GM12892 (cell line): ENCODE results near the gene TIAM1.

Source experiments
- DNase-seq: peaks from one replicate; pipeline ENCODE4 v3.0.0; 2011; ENCODE audit not compliant: insufficient read length
- FAIRE-seq: peaks from 2 replicates; lab custom pipeline; 2011; peaks lifted over from hg19 to GRCh38; lab: Jason Lieb, UNC
- POLR2A ChIP-seq: IDR thresholded peaks from 2 replicates; pipeline ENCODE4 v1.6.1; 2011; ENCODE audit warnings: low read depth, low read length, control low read depth
- POLR2AphosphoS5 ChIP-seq: IDR thresholded peaks from 2 replicates; pipeline ENCODE4 v1.6.1; 2011; ENCODE audit warnings: low read depth, low read length, control low read depth
- TAF1 ChIP-seq: IDR thresholded peaks from 2 replicates; pipeline ENCODE4 v1.6.1; 2011; ENCODE audit warnings: low read depth, mild to moderate bottlenecking, control low read depth, low read length, borderline replicate concordance

Gene TIAM1

DNA sequence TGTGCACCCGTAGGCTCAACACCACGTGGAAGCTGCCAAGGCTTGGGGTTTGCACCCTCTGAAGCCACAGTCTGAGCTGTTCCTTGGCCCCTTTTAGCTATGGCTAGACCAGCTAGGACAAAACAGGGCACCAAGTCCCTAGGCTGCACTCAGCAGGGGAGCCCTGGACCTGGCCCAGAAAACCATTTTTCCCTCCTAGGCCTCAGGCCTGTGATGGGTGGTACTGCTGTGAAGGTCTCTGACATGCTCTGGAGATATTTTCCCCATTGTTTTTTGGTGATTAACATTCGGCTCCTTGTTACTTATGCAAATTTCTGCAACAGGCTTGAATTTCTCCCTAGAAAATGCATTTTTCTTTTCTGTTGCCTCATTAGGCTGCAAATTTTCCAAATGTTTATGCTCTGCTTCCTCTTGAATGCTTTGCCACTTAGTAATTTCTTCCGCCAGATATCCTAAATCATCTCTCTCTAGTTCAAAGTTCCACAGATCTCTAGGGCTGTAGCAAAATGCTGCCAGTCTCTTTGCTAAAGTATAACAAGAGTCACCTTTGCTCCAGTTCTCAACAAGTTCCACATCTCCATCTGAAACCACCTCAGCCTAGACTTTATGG lies 236.8 kb downstream of the TIAM1 start:
- FAIRE-seq (no peak), DNase-seq (no peak)
- TF ChIP-seq POLR2A (no peak), POLR2AphosphoS5 (no peak), TAF1 (no peak)

DNA sequence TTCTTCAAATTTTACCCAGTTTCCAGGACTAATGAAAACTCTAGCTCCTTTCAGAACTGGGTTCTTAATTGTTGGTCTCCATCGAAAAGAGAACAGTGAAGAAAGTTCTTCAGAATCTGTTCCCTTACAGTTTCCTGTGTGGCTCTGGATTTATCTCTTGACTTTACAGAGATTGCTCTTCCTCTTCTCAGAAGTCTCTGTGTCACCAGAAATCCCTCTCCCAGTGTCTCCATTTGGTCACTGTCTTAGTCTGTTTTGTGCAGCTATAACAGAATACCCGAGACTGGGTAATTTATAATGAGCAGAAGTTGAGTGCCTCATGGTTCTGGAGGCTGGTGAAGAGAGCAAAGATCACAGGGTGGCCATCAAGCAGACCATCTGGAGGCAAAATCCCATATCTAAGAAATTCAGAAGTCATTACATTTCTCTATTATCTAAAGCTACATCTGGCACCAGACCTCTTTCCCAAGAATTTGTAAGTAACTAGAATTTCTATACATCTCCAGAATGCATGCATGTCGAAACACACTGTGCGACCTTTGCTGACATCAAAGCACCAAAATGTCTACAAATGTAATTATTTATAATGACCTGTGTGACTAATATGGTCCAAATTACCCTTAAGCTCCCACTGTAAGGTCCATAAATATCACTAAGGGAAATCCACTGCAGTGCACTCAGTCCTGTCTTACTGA lies 240.3 kb downstream of the TIAM1 start:
- no peak for TF ChIP-seq TAF1
- TF ChIP-seq POLR2AphosphoS5, result no peak
- TF ChIP-seq POLR2A, result no peak
- FAIRE-seq, result no peak
- no peak for DNase-seq

DNA sequence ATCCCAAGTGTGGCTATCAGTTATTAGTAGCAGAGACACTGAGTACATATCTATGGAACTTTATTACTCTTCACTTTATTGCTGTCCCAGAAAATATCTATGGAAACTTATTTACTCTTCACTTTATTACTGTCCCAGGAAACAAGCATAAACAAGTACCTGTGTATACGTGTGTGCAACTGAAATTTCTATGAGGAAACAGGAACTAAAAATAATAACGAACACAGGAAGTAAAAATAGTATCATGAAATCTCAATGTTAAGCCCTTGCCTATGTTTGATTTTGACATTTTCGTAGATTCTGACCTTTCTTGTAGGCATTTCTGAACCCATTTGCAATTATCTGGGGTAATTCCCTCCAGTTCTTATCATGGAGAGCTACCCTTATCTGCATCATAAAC lies 240.9 kb downstream of the TIAM1 start:
- DNase-seq (no peak), FAIRE-seq (peak; percentile 56)
- TF ChIP-seq TAF1 (no peak), POLR2AphosphoS5 (no peak), POLR2A (no peak)

DNA sequence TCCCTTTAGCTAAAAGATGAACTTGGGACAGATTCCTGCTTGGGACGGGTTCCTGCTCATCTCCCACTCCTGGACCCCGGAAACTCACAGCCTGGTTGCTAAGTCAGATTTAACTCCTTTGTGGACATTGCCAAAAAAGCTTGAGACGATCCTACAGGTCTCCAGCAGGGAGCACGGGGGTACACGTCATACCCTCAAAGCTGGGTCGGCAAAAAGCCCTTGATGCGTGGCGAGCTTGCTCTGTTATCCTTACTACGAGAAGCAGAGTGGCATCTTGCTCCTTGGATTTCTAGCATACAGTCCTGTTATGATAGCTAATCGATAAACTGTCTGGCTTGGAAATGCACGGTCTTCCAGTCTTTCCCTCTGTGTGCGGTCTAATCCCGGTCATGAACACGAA lies 244.9 kb downstream of the TIAM1 start:
- DNase-seq (no peak), FAIRE-seq (no peak)
- TF ChIP-seq POLR2AphosphoS5 (no peak), POLR2A (no peak), TAF1 (no peak)

DNA sequence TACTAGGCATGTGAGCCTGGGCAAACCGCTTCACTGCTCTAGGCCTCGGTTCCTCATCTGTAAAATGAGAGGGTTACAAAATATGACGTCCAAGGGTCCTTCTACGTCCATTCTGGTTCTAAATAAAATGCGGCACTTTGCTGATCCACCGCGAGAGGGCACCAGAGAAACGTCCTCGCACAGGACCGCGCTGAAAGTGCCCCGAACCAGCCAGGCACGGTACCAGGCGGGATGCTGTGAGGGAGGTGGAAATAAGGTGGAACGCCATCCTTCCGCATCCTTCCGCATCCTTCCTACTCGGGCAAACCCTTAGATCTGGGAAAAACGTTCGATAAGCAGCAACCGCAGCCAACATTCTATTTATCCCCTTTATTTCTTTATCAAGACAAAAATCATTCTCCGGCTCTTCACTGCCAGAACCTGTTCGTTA lies 245.5 kb downstream of the TIAM1 start:
- TF ChIP-seq POLR2A, result no peak
- no peak for TF ChIP-seq POLR2AphosphoS5
- no peak for TF ChIP-seq TAF1
- DNase-seq (peak; percentile 24), FAIRE-seq (peak; percentile 95)

DNA sequence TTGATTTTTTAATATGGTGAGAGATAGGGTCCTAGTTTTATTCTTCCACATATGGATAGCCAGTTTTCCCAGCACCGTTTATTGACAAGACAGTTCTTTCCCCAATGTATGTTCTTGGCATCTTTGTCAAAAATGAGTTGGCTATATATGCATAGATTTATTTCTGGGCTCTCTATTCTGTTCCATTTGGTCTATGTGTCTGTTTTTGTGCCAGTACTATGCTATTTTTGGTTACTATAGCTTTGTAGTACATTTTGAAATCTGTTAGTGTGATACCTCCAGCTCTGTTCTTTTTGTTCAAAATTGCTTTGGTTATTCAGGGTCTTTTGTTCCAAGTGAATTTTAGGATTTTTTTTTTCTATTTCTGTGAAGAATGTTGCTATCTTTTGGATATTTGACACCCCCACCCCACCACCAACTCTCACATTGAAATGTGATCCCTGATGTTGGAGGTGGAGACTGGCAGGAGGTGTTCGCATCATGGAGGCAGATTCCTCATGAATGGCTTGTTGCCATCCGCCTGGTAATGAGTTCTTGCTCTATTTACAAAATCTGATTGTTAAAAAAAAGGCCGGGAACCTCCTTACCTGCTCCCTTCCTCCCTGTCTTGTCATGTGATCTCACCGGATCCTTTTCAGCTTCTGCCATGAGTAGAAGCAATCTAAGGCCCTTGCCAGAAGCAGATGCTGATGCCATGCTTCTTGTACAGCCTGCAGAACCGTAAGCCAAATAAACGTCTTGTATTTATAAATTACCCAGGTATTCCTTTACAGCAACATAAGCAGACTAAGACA lies 251.0 kb downstream of the TIAM1 start:
- no peak for TF ChIP-seq POLR2AphosphoS5
- TF ChIP-seq POLR2A, result no peak
- TF ChIP-seq TAF1, result no peak
- FAIRE-seq (no peak), DNase-seq (no peak)

DNA sequence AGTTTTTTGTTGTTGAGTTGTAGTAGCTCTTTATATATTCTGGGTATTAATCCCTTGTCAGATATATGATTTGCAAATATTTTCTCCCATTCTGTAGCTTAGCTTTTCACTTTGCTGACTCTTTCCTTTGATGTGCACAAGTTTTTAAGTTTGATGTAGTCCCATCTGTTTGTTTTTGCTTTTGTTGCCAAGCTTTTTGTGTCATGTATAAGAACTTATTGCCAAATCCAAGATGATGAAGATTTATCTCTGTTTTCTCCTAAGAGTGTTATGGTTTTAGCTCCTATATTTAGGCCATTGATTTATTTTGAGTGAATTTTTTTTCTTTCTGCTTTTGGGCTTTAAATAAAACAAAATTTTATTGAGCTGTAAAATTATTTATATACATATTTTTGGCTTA lies 253.7 kb downstream of the TIAM1 start:
- no peak for TF ChIP-seq POLR2A
- no peak for TF ChIP-seq POLR2AphosphoS5
- TF ChIP-seq TAF1, result no peak
- DNase-seq, result no peak
- no peak for FAIRE-seq

DNA sequence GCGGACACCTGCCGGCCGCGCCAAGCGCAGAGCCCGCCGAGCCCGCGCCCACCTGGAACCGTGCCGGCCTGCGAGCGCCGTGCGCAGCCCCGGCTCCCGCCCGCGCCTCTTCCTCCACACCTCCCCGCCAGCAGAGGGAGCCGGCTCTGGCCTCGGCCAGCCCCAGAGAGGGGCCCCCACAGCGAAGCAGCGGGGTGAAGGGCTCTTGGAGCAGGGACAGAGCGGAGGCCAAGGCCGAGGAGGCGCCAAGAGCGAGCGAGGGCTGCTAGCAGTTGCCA lies 255.6 kb downstream of the TIAM1 start:
- no peak for DNase-seq
- FAIRE-seq, result no peak
- TF ChIP-seq POLR2A (no peak), TAF1 (no peak), POLR2AphosphoS5 (no peak)

DNA sequence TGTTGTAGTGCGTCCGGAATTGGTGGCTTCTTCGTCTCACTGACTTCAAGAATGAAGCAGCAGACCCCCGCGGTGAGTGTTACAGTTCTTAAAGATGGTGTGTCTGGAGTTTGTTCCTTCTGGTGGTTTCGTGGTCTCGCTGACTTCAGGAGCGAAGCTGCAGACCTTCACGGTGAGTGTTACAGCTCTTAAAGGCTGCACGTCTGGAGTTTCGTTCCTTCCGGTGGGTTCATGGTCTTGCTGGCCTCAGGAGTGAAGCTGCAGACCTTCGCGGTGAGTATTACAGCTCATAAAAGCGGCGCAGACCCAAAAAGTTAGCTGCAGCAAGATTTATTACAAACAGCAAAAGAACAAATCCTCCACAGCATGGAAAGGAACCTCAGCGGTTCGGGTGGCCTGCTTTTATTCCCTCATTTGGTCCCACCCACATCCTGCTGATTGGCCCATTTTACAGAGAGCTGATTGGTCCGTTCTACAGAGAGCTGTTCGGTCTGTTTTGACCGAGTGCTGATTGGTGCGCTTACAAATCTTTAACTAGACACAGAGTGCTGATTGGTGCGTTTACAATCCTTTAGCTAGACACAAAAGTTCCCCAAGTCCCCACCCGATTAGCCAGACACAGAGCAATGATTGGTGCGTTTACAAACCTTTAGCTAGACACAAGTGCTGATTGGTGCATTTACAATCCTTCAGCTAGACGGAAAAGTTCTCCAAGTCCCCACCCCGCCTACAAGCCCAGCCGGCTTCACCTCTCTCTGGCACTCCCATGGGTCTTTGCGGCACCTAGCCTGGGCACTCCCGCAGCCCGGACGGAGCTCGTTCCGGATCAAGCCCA lies 256.2 kb downstream of the TIAM1 start:
- no peak for FAIRE-seq
- TF ChIP-seq TAF1 (no peak), POLR2AphosphoS5 (no peak), POLR2A (no peak)

DNA sequence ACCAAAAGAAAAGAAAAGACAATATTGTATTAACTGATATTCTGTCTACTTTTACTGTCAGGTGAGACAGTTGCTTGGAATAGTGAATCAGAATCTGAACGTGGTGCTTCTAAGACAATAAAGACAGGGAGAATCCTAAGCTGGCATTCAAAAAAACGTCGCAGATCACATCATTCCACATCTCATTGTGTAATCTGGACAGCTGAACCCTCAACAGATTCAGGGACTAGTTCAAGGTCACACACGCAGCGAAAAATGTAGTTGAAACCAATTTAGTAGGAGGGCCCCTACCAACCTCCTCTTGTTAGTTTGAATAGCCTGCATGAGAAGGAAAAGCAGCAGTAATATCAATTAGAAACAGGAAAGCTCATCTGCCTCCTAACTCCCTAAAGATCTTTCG lies 259.4 kb downstream of the TIAM1 start:
- DNase-seq (no peak), FAIRE-seq (no peak)
- TF ChIP-seq POLR2A (no peak), POLR2AphosphoS5 (no peak), TAF1 (no peak)

More for the DNA sequence above, 256.2 kb downstream of the TIAM1 start:
- DNase-seq, result no peak

DNA sequence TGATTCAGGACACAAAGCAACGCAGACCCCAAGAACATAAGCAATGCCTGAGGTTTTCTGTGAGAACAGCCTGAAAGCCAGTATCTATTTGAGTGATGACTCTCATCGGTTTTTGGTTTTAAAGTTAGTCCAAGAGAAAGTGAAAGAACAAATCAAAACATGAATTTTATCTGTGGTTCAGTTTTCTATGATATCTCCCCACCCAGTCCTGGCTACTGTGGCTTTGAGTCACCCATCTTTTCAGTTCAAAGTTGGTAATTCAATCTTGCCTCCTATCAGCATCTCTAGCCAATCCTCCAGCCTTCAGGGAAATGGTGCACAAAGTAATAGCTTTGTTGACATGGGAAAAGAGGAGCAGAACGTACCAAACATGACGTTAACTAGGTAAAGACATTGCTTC lies 265.3 kb downstream of the TIAM1 start:
- FAIRE-seq (peak; percentile 5), DNase-seq (no peak)
- no peak for TF ChIP-seq TAF1
- no peak for TF ChIP-seq POLR2A
- TF ChIP-seq POLR2AphosphoS5, result no peak
